Activated naive CD4-positive, alpha-beta T cell (primary cell): ENCODE measurements around the gene PNPLA4.

Experiments used
- DNase-seq, 4 experiments: peaks; one replicate each; lab custom pipeline; 2025; lab: John Stamatoyannopoulos, UW

PNPLA4 gene, protein sequence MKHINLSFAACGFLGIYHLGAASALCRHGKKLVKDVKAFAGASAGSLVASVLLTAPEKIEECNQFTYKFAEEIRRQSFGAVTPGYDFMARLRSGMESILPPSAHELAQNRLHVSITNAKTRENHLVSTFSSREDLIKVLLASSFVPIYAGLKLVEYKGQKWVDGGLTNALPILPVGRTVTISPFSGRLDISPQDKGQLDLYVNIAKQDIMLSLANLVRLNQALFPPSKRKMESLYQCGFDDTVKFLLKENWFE

DNA sequence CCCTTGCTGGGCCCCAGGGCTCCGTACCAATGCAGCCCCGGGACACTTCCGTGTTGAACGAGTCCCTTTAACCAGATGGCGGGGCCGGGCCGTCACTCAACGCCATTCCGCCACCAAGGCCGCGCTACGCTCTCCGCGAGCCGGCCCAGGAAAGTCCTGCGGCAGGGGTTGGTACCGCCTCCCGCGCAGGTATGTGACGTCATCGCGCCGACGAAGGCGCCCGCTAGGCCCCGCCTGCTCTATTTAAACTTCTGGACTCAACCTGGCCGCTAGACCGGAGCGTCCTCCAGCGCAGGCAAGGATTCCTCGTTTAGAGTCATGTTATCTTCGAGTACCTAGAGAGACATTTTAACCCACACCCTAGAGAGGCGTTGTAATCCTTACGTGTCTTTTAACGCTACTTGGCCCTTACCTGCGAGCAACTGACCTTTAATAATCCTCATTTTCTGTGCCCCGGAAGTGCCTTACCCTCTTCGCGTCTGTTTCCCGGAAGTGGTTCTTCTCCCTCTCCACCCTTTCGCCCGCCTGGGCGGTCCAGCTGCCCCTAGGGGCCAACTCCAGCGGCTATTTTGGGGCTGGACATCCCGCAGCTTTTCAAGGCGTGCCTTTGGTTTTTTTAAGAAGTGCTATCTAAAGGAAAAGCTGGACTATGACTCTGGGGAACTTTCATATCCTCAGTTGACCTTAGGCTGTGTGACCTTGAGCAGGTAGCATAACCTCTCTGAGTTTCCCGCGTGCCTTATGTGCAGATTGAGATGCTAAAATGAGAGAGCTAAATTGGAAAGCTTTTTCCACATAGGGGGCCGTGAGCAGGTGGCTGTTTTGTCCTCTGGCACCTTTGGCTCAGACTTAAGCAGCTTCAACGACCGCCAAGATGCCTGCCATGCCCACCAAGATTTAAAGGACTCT, at the start of gene PNPLA4:
Gene PNPLA4 (minus strand): TSS at position 155 of the 909 bp plus-strand sequence. CDS start 1,294 bp downstream, outside the sequence.
- DNase-seq = peak; percentile 31 to 80 (median 65)

GRCh38 chrX:7972586-7972985, 45.4 kb upstream of the PNPLA4 start:
- DNase-seq = no peak

GRCh38 chrX:7970428-7970827, 43.2 kb upstream of the PNPLA4 start:
- DNase-seq = no peak

DNA sequence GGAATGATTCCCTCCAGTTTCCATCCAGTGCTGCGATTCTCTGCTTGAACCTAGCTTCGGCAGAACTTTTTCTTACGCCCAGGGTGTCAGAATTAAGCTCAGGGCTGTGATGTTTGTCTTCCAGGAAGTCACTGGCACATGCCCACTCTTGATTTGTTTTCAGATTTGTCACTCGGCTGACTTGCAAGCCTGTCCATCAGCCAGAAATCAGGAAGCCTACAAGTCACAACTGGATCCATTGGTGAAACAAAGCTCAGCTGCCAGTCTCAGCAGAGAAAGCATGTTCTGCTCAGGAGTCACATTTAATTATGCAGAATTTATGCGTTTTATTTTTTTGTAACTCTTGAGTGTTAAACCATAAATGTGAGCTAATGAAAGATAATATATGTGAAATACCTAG, 38.2 kb upstream of the PNPLA4 start:
- DNase-seq = no peak

GRCh38 chrX:7960246-7960645, 33.0 kb upstream of the PNPLA4 start:
- no peak for DNase-seq

- DNase-seq = no peak
These were observed 26.2 kb upstream of the PNPLA4 start for GRCh38 chrX:7953446-7953845.

GRCh38 chrX:7950865-7951264, 23.7 kb upstream of the PNPLA4 start:
- DNase-seq = no peak

GRCh38 chrX:7948483-7948882, 21.3 kb upstream of the PNPLA4 start:
- no peak for DNase-seq

DNA sequence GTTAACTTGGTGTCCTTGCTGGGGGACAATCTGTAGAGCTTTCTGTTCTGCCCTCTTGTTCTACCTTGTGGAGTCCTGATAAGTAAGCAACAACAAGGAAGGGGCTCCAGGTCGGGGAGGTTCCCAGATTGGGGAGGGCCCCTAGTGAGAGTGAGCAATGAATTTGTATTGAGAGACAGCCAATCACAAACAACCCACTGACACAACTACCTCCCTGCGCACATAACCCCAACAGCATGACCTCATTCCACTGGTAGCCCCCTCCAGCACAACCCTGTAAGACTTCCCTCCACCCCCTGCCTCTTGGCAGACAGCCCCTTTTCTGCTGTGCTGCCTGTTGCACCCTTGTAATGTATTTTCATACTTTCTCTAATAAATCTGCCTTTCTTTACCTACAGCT, 19.7 kb upstream of the PNPLA4 start:
- DNase-seq = no peak

DNA sequence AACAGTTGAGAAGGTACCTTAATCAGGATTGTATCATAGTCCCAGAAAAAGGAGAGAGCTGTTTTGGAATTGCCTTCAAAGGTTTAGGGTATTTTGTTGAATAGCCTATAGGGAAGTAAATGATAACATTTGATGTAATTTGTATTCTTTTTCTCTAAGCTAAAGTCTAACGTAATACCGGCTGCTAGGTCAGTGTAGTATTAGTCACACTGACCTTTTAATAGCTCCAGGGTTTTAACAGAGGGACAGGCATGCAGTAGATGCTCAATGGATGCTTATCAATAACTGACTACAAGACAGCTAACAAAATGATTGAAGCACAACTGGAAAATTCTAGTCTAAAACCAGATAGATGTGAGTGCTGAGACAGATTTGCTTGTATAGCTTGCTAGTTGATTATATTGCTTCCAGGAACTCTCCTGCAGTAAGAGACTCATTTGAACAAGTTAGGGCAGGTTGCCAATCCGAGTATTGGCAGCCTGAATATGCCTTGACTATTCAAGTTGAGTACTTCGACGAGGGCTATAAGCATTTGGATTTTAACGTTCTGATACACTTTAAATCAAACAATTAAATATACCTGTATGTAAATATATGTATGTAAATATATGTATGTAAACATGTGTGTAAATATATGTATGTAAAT, 16.5 kb upstream of the PNPLA4 start:
- DNase-seq = no peak

GRCh38 chrX:7941390-7942042, 14.3 kb upstream of the PNPLA4 start:
- DNase-seq = no peak

GRCh38 chrX:7934026-7934425, 6.8 kb upstream of the PNPLA4 start:
- DNase-seq = no peak

- no peak for DNase-seq
These were observed 327 bp downstream of the PNPLA4 start for GRCh38 chrX:7926914-7927258.

DNA sequence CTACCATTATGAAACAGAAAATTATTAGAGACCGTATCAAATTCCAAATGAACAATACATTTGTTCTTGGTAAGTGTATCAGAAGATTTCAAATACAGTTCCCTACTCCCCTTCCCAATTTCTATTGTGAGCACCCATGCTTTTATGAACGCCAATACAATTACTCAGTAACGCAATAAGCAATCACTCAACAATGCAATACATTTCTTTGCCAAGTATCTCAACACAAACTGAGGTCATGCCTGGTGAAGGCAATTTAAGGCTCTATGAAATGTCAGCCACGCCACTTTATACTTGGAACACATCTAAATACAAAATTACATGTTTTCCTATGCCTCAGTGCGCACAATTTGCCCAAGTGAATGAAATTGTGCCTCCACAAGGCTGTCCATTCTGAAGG, 712 bp downstream of the PNPLA4 start:
- DNase-seq = no peak

GRCh38 chrX:7925867-7926472, 1.2 kb downstream of the PNPLA4 start:
- DNase-seq = peak in 3 of 4 experiments; percentile 6 to 30 (median 13)

GRCh38 chrX:7921750-7922149, 5.5 kb downstream of the PNPLA4 start:
- no peak for DNase-seq

- no peak for DNase-seq
These were observed 18.4 kb downstream of the PNPLA4 start for GRCh38 chrX:7908821-7909220.

DNA sequence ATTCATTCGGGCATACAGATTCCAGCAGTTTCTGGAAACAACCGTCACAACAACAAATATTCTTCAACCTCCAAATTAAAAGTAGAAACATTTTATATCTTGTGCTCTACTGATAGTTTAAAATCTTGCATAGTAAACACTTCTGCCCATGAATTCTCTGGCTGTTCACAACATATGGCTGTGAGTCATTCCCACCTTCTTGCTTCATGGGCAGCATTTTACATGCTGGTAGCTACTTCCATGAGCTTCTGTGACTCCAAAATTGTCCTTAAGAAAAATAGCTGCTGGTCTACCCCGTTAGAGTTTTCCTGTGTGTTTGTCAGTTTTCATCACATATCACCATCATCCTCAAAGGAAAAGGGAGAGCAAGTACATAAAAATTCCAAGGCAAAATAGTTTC, 22.7 kb downstream of the PNPLA4 start:
- no peak for DNase-seq

- DNase-seq = no peak
These were observed 35.3 kb downstream of the PNPLA4 start for GRCh38 chrX:7891928-7892327.

GRCh38 chrX:7889680-7890079, 37.5 kb downstream of the PNPLA4 start:
- DNase-seq = no peak

GRCh38 chrX:7889135-7889534, 38.1 kb downstream of the PNPLA4 start:
- DNase-seq = no peak

DNA sequence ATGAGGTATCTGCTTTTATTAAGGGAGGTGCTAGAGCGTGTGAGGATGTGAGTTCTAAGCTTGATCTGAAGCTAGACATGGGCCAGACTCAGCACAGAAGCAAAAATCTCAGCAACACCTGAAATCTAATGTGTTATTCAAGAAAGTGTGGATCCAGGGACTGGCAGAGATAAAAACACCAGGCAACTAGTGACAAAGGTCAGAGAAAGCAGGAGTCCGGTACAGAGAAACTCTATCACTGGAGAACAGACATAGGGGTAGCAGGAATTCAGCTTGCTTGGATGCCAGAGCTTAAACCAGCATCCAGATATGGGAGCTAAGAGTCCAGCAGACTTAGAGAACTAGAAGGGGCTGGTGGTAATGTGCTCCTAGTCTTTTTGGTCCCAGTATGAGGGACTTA, 50.3 kb downstream of the PNPLA4 start:
- no peak for DNase-seq
